Measurements from ENCODE around the gene CDK17.

- TF ChIP-seq ZFP3 (CRISPR knock-in tag; IDR thresholded peaks at IDR 0.05) = no peak
- TF ChIP-seq PATZ1 (CRISPR knock-in tag; IDR thresholded peaks at IDR 0.05; ENCODE audit: borderline replicate concordance) = no peak
- TF ChIP-seq PPARA (CRISPR knock-in tag; IDR thresholded peaks at IDR 0.05; ENCODE audit: borderline replicate concordance) = no peak
These were observed 12.3 kb downstream of the CDK17 start for GRCh38 chr12:96387981-96388380.
